IMR-90 (cell line): Measurements from ENCODE around the gene PHKA1. TPM values are rescaled to one million over a fixed set of nuclear protein-coding genes. Genes with fewer than 3 reads are reported as not detected.

Experiments used
- ATAC-seq: fragments of 200-7000 bp; cut with Tn5 transposase; 2 replicates; pipeline ENCODE4 v1.9.1; 2020; ENCODE audit warnings: low read depth, mild to moderate bottlenecking, moderate library complexity
- BruUV-seq: library from RNA; stranded (reverse); fragments of 400-500 nt; replicated peaks from 2 replicates; lab custom pipeline; 2021; lab: Mats Ljungman, UMichigan
- CTCF ChIA-PET: fragments of 300-600 bp; formaldehyde crosslinking; extraction: SDS; loops from one replicate; lab custom pipeline; 2021; ENCODE audit warnings: antibody characterized with exemption; lab: Yijun Ruan, JAX
- POLR2A ChIA-PET: fragments of 300-600 bp; sonication (Branson Sonifier 250); formaldehyde crosslinking; loops from one replicate; lab custom pipeline; 2022; ENCODE audit warnings: antibody characterized with exemption; ENCODE audit not compliant: unreplicated experiment; lab: Charles Lee
- DNase-seq: peaks from one replicate; pipeline ENCODE4 v3.0.0; 2013
- H2AFZ ChIP-seq: replicated peaks from 2 replicates; pipeline ENCODE3; 2013; ENCODE audit warnings: low read length, mild to moderate bottlenecking; ENCODE audit not compliant: poor library complexity
- H2AK5ac ChIP-seq: 2 replicates; pipeline ENCODE4 v1.6.1; 2013; ENCODE audit warnings: low read depth, low read length, inconsistent platforms
- H2AK9ac ChIP-seq: replicated peaks from 2 replicates; pipeline ENCODE3; 2013; ENCODE audit warnings: mild to moderate bottlenecking, low read depth, low read length, moderate library complexity; ENCODE audit not compliant: poor library complexity
- H2BK120ac ChIP-seq: 2 replicates; pipeline ENCODE4 v1.6.1; 2013; ENCODE audit warnings: low read depth, low read length, inconsistent platforms
- H2BK15ac ChIP-seq: 3 replicates; pipeline ENCODE4 v1.6.1; 2013; ENCODE audit warnings: low read depth, low read length, inconsistent platforms
- H2BK20ac ChIP-seq: 2 replicates; pipeline ENCODE4 v1.6.1; 2013; ENCODE audit warnings: low read depth, mild to moderate bottlenecking, inconsistent platforms, low read length, moderate library complexity
- H2BK5ac ChIP-seq: 2 replicates; pipeline ENCODE4 v1.6.1; 2013; ENCODE audit warnings: mild to moderate bottlenecking, low read depth, low read length, inconsistent platforms; ENCODE audit not compliant: poor library complexity, severe bottlenecking
- H3K14ac ChIP-seq: replicated peaks from 2 replicates; pipeline ENCODE4 v1.6.1; 2013; ENCODE audit warnings: low read depth, low read length, inconsistent platforms
- H3K18ac ChIP-seq: 2 replicates; pipeline ENCODE4 v1.6.1; 2013; ENCODE audit warnings: low read depth, low read length, control low read depth
- H3K23ac ChIP-seq: 2 replicates; pipeline ENCODE4 v1.6.1; 2013; ENCODE audit warnings: low read depth, low read length, inconsistent platforms
- H3K27ac ChIP-seq: 2 replicates; pipeline ENCODE4 v1.5.1; 2013; ENCODE audit warnings: mild to moderate bottlenecking, control low read depth, low read length; ENCODE audit not compliant: insufficient read depth
- H3K27me3 ChIP-seq: 2 replicates; pipeline ENCODE4 v1.6.1; 2013; ENCODE audit warnings: low read length; ENCODE audit not compliant: control insufficient read depth, insufficient read depth
- H3K36me3 ChIP-seq: 2 replicates; pipeline ENCODE4 v1.6.1; 2013; ENCODE audit warnings: low read length, mixed read lengths; ENCODE audit not compliant: control insufficient read depth, insufficient read depth
- H3K4ac ChIP-seq: 2 replicates; pipeline ENCODE4 v1.6.1; 2013; ENCODE audit warnings: low read depth, low read length, inconsistent platforms
- H3K4me1 ChIP-seq: 2 replicates; pipeline ENCODE4 v1.6.1; 2013; ENCODE audit warnings: low read length, mixed read lengths; ENCODE audit not compliant: control insufficient read depth, insufficient read depth
- H3K4me2 ChIP-seq: 2 replicates; pipeline ENCODE4 v1.6.1; 2013; ENCODE audit warnings: low read depth, mild to moderate bottlenecking, control low read depth, low read length, moderate library complexity
- H3K4me3 ChIP-seq: 2 replicates; pipeline ENCODE4 v1.5.1; 2013; ENCODE audit warnings: low read depth, mild to moderate bottlenecking, control low read depth, low read length, moderate library complexity; ENCODE audit not compliant: insufficient read depth
- H3K56ac ChIP-seq: 2 replicates; pipeline ENCODE4 v1.6.1; 2013; ENCODE audit warnings: low read length, inconsistent platforms; ENCODE audit not compliant: insufficient read depth; ENCODE audit errors: extremely low read depth
- H3K79me1 ChIP-seq, 2 experiments: 2 replicates each; pipeline ENCODE4 v1.6.1; 2013; ENCODE audit warnings: low read length in 2 of 2, inconsistent platforms in 1 of 2, low read depth in 1 of 2
- H3K9ac ChIP-seq: 2 replicates; pipeline ENCODE4 v1.6.1; 2013; ENCODE audit warnings: low read depth, low read length, control low read depth
- H3K9me1 ChIP-seq: 2 replicates; pipeline ENCODE4 v1.6.1; 2013; ENCODE audit warnings: low read length, inconsistent platforms; ENCODE audit not compliant: insufficient read depth
- H3K9me3 ChIP-seq: 2 replicates; pipeline ENCODE4 v1.6.1; 2013; ENCODE audit warnings: low read length; ENCODE audit not compliant: control insufficient read depth, insufficient read depth
- H4K20me1 ChIP-seq: 2 replicates; pipeline ENCODE4 v1.6.1; 2013; ENCODE audit warnings: low read length, inconsistent platforms; ENCODE audit not compliant: insufficient read depth
- H4K5ac ChIP-seq: 2 replicates; pipeline ENCODE4 v1.6.1; 2013; ENCODE audit warnings: mild to moderate bottlenecking, low read depth, low read length, control low read depth
- H4K8ac ChIP-seq, 2 experiments: 2 replicates each; pipeline ENCODE4 v1.6.1; 2013; ENCODE audit warnings: low read depth in 2 of 2, low read length in 2 of 2, control low read depth in 1 of 2, inconsistent platforms in 1 of 2
- H4K91ac ChIP-seq: 2 replicates; pipeline ENCODE4 v1.6.1; 2013; ENCODE audit warnings: low read depth, low read length, inconsistent platforms; ENCODE audit not compliant: insufficient read depth
- CTCF ChIP-seq: conservative IDR thresholded peaks from 2 replicates; pipeline ENCODE4 v1.5.1; 2012; ENCODE audit warnings: mild to moderate bottlenecking, low read depth, low read length, improper control_type of control experiment
- ELK1 ChIP-seq: fragments of 150-350 bp; IDR thresholded peaks from 2 replicates; pipeline ENCODE4 v1.6.1; 2016; ENCODE audit warnings: low read depth, mild to moderate bottlenecking, low read length, moderate library complexity, borderline replicate concordance
- MAZ ChIP-seq: IDR thresholded peaks from 2 replicates; pipeline ENCODE4 v1.6.1; 2012; ENCODE audit warnings: low read depth, mild to moderate bottlenecking, low read length, improper control_type of control experiment, moderate library complexity, borderline replicate concordance
- MXI1 ChIP-seq: IDR thresholded peaks from 2 replicates; pipeline ENCODE4 v1.6.1; 2012; ENCODE audit warnings: low read depth, mild to moderate bottlenecking, low read length, moderate library complexity, borderline replicate concordance
- NFE2L2 ChIP-seq: fragments of 150-350 bp; IDR thresholded peaks from 2 replicates; pipeline ENCODE4 v1.6.1; 2016; ENCODE audit warnings: low read depth, mild to moderate bottlenecking, low read length
- RCOR1 ChIP-seq: IDR thresholded peaks from 2 replicates; pipeline ENCODE4 v1.6.1; 2012; ENCODE audit warnings: mild to moderate bottlenecking, low read length, improper control_type of control experiment; ENCODE audit not compliant: insufficient replicate concordance
- SMC3 ChIP-seq: fragments of 150-350 bp; IDR thresholded peaks from 2 replicates; pipeline ENCODE4 v1.6.1; 2016; ENCODE audit warnings: low read depth, mild to moderate bottlenecking, antibody characterized with exemption, low read length, moderate library complexity
- USF2 ChIP-seq: fragments of 150-350 bp; IDR thresholded peaks from 2 replicates; pipeline ENCODE4 v1.6.1; 2017; ENCODE audit warnings: mild to moderate bottlenecking, antibody characterized with exemption, low read length, low read depth
- WGBS, 2 experiments: methylation state at CpG; one replicate each; pipeline versions ENCODE4 v1.1.5 to v1.1.7; 2013; ENCODE audit warnings: missing lambda C conversion rate in 2 of 2; ENCODE audit not compliant: insufficient read length in 1 of 2; ENCODE audit errors: extremely low coverage in 2 of 2; 5-methylcytosine and 5-hydroxymethylcytosine counted together
- dilution Hi-C: fragments of 300-500 bp; cut with HindIII; formaldehyde crosslinking; loops from one replicate; pipeline ENCODE4 v1.14.3; 2018; ENCODE audit warnings: low sequenced_read_pairs; ENCODE audit not compliant: unreplicated experiment
- in situ Hi-C: fragments of 300-500 bp; cut with MboI; formaldehyde crosslinking; loops from 3 replicates; pipeline ENCODE4 v1.14.3; 2019; ENCODE audit warnings: low sequenced_read_pairs, inconsistent platforms, mixed read lengths
- intact Hi-C: fragments of 100-400 bp; cut with micrococcal nuclease; formaldehyde crosslinking; loops from 2 replicates; pipeline ENCODE4 v1.10.0; 2022
- polyA plus RNA-seq, 3 experiments: library from polyadenylated mRNA; depleted of rRNA; stranded (reverse); fragments of >200 nt; gene quantifications; 2 replicates each; pipeline ENCODE4 v1.2.3, GENCODE V29; 2012; ENCODE audit warnings: low replicate concordance in 1 of 3
- total RNA-seq: library from RNA; depleted of rRNA; stranded (reverse); fragments of >200 nt; gene quantifications from 2 replicates; pipeline ENCODE4 v1.2.3, GENCODE V29; 2012

Gene PHKA1
- total and polyA plus RNA-seq, 2 of the 4 experiments (the other 2 are of a cell fraction), result 2.7 to 4.5 TPM

- TF ChIP-seq MXI1, result no peak
- TF ChIP-seq ELK1, result no peak
- TF ChIP-seq USF2, result no peak
- TF ChIP-seq MAZ, result no peak
- TF ChIP-seq NFE2L2, result no peak
- TF ChIP-seq RCOR1, result no peak
- no peak for TF ChIP-seq CTCF
- no peak for TF ChIP-seq SMC3
- Histone ChIP-seq H4K8ac (no peak overlapping the region), H3K9me3 (no peaks in the 10 kb centered on the region), H3K14ac (no peak overlapping the region), H3K79me1 (no peaks in the 10 kb centered on the region), H2BK5ac (no peak overlapping the region), H3K4me3 (no peak overlapping the region), H2BK15ac (no peak overlapping the region), H2BK120ac (no peak overlapping the region), H2AK5ac (no peak overlapping the region), H3K27me3 (no peaks in the 10 kb centered on the region; the same call in 1 of the 2 replicates), H3K56ac (no peak overlapping the region), H2BK20ac (no peak overlapping the region), H3K9ac (no peak overlapping the region), H4K5ac (no peak overlapping the region), H4K91ac (no peak overlapping the region), H2AK9ac (no peak overlapping the region), H3K4ac (no peak overlapping the region), H3K23ac (no peak overlapping the region), H3K27ac (no peak overlapping the region), H3K18ac (no peak overlapping the region), H2AFZ (no peak overlapping the region), H3K4me1 (no peaks in the 10 kb centered on the region), H3K4me2 (no peak overlapping the region), H4K20me1 (no peaks in the 10 kb centered on the region; the same call in 1 of the 2 replicates), H3K9me1 (peaks cover 3% of the 10 kb centered on the region; the same call in 1 of the 2 replicates), H3K36me3 (no peaks in the 10 kb centered on the region)
- intact Hi-C loops (no loop called here), dilution Hi-C loops (no loop called here), in situ Hi-C loops (no loop called here)
- BruUV-seq, result no TSS peak
- ChIA-PET CTCF (no interaction called here), POLR2A (no interaction called here)
- DNase-seq (no peak), ATAC-seq (no peak)
- no CpG with 5 or more reads among the region's 1 CpG for WGBS, 2 experiments
Measured at GRCh38 chrX:72693477-72693876, 20.6 kb downstream of the PHKA1 start.
